HG03354 (cell line): ENCODE results near the gene CHD8.

ENCODE experiments used
- ATAC-seq: cut with Tn5 transposase; IDR thresholded peaks from one replicate; pipeline ENCODE4 v1.9.1; 2021; ENCODE audit warnings: mild to moderate bottlenecking; ENCODE audit not compliant: unreplicated experiment, poor library complexity, severe bottlenecking

CHD8 gene

DNA sequence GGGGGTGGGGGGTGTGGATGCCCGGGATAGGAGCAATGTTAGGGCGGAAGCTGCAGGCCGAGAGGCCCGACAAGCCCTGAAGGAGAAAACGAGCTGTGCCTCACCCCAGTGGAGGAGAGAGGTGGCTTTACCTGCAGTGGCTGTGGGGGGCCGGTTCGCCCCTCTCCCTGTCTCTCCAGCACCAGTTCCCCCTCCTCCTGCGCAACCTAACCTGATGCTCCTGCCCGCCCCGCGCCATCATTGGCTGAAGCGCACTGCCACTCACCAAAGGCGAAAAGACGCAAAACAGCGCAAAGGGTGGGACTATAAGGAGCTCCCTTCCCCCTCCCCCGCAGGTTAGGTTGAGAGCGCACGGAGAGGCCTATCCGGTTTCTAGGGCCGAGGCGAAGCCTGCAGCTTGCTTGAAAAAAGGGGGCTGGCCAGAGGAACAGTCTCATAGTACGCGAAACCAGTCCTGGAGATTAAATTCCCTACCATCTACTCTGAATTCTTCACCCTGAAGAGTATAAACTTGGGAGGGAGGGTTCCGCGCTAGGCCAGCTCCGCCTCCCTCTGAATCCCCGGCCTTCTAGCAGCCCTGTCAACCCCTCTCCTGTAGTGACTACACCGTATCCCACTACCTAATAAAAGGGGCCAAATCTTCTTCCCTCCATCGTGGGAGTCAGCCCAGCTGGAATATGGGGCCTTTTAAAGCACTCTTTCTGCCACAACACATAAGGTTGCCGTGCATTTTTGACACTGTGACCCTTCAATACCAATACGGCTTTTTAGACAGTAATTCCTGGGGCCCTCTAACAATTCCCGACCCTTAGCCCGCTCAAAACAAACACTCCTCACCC lies 18.6 kb downstream of the CHD8 start:
- peak; percentile 98 for ATAC-seq

GRCh38 chr14:21436567-21437062 lies 19.3 kb downstream of the CHD8 start:
- ATAC-seq = no peak

- no peak for ATAC-seq
Observed at GRCh38 chr14:21431126-21431525, 24.8 kb downstream of the CHD8 start.

GRCh38 chr14:21428930-21429329 lies 27.0 kb downstream of the CHD8 start:
- ATAC-seq = no peak

DNA sequence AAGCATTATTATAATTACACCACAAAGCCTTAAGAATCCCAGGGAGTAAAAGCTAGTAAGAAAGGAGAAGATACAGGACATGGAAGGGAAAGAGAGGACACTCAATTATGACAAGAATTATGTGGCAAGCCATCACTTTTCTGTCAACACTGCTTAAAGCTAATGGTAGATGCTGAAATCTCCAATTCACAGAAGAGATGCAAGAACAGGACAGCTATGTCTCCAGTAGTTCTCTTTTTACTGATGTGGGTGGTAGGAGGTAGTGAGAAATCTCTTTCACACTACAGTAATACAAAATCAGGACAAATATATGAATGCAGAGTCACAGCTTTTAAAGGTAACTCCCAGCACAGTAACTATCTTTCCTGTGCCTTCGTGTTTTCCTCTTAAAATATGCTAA lies 29.2 kb downstream of the CHD8 start:
- no peak for ATAC-seq

DNA sequence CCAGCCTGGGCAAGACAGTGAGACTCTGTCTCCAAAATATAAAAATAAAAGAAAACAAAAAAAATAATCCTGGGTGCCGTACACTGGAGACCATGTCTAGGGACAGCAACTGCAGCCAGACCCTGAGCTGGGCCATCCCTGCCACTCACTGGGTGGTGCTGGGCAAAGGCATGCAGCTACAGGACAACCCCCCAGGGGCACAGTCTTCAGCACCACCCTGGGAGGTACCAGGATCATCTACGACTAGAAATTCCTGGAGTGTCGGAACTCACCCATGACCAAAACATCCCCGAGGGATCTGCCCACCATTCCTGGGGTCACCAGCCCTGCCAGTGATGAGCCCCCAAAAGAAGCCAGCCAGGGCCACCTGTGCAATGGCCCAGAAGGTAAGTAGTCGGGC lies 36.4 kb downstream of the CHD8 start:
- no peak for ATAC-seq

- ATAC-seq = no peak
Observed at GRCh38 chr14:21415329-21415728, 40.6 kb downstream of the CHD8 start.

DNA sequence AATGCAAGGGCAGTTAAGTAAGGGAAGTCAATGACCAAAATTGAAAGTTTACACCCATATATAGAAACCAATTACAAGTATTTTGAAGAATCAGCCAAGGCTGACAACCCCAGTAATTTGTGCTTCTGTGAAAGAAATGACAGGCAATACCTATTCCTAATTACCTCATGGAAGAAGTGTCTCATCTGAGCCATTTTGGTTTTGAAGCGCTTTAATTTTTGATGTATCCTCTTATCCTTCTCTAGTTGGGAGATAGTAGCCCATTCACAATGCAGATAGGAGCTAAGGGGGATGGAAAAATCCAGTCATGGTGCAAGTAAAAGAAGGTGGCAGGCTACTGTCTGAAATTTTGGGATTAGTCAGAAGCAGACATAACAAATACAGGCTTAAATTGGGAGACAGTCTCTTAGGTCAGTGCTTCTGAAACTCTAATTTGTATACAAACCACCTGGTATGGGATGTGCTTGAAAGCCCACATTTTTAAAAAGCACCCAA lies 41.7 kb downstream of the CHD8 start:
- no peak for ATAC-seq

- ATAC-seq = no peak
Observed at GRCh38 chr14:21408147-21408546, 47.8 kb downstream of the CHD8 start.

- ATAC-seq = no peak
Observed at GRCh38 chr14:21406213-21406612, 49.7 kb downstream of the CHD8 start.

DNA sequence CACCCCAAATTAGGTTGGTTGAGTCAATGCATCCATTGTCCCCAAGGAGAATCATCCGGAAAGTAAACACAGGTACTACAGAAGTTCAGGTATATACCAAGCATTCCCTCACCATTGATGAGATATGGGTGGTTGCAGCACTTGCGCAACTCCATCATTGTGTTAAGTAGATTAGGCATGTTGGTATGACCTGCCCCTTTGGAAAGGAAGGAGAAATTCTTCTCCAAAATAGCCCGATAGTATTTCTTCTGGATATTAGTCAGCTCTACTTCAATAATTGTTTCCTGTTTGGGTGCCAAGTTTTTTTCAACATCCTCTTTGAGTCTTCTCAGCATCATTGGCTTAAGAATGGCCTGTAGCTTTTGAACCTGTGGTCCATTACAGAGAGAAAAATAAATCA lies 50.8 kb downstream of the CHD8 start:
- no peak for ATAC-seq

DNA sequence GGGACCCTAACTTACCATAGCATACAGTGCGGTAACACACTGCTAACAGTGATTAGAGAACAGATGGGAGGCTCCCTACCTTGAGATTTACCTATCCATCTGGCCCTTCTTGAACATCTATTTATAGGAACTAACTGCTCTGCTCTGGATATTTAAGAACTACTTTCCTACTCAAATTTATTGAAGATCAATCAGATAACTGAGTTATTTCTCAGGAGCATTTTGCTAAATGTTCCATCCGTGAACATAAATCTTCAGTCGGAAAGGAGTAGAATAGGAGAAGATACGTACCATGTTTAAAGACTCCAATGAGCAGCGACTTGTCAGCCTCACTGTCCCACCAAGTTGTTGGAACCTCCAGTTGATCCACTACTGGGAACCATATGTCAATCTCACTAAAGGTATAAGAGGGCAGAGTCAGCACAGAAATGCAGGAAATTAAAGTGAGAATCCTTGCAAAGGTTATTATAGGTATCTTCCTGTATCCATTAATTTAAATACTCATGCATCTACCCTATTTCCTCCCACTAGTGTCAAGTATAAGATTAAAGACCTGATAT lies 56.5 kb downstream of the CHD8 start:
- no peak for ATAC-seq

GRCh38 chr14:21398901-21399300 lies 57.0 kb downstream of the CHD8 start:
- no peak for ATAC-seq

DNA sequence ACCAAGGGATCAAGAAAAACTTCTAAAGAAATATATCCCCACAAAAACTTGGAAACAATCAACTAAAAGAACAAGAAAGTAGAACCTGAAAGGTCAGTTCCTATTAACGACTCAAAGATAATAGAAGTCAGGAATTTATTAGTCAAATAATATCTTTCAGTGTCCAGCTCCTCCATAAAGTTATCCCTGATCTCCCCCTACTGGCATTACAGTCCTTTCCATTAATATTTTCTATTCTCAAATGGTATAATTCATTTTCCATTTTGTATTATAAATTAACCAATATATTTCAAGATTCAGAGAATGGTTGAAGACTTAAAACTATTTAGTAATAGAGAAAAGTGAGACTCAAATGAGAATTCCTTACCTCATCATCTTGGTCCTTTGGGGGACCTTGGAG lies 60.5 kb downstream of the CHD8 start:
- no peak for ATAC-seq

- ATAC-seq = no peak
Observed at GRCh38 chr14:21385188-21385904, 70.6 kb downstream of the CHD8 start.

DNA sequence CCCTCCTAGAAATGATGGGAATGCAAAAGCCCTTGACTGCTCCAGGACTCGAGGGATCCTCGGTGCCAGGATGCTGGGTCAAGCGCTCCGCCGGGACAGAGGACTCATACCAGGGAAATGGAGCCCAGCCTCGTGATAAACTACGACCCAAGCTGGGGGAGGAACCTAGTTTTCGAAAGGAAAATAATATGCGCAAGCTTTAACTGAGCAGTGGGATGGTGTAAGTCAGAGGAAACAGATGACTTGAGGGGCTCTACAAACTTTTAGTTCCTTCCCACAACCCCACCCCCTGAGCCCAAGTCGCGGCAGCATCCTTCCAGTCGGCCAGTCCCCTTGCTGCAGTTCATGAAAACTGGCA lies 71.5 kb downstream of the CHD8 start:
- ATAC-seq = peak; percentile 30

DNA sequence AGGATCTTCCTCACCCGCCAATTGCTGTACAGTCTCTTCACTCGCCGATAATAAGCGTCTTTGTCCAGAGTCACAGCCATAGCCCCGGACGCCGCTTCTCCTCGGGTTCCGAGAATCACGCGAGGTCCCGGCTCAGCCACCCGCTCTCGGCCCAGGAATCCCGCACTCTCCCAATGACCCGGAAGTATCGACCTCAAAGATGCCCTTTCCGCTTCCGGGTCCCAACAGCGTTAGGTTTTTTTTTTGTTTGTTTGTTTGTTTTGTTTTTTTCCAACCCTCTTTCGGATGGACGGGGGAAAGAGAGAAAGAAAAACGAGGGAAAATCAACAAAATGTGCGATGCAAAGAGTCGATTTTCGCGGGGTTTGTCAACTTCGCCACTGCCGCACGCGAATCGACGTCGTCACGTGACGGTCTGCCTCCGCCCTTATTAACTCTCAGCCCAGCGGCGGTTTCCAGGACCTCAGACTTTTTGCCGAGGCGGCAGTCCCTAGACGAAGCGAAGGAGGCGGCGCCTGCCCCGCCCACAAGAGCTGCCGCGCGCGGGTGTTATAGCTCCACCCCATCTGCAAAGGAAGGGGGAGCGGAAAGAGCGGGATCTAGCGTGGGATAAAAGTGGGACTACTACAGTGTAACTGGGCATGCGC lies 72.0 kb downstream of the CHD8 start, which contains the start of gene SUPT16H:
TSS of gene SUPT16H (minus strand) at position 172 of the 646 bp plus-strand sequence. CDS start at position 80, 92 bp downstream.
- peak; percentile 91 for ATAC-seq

DNA sequence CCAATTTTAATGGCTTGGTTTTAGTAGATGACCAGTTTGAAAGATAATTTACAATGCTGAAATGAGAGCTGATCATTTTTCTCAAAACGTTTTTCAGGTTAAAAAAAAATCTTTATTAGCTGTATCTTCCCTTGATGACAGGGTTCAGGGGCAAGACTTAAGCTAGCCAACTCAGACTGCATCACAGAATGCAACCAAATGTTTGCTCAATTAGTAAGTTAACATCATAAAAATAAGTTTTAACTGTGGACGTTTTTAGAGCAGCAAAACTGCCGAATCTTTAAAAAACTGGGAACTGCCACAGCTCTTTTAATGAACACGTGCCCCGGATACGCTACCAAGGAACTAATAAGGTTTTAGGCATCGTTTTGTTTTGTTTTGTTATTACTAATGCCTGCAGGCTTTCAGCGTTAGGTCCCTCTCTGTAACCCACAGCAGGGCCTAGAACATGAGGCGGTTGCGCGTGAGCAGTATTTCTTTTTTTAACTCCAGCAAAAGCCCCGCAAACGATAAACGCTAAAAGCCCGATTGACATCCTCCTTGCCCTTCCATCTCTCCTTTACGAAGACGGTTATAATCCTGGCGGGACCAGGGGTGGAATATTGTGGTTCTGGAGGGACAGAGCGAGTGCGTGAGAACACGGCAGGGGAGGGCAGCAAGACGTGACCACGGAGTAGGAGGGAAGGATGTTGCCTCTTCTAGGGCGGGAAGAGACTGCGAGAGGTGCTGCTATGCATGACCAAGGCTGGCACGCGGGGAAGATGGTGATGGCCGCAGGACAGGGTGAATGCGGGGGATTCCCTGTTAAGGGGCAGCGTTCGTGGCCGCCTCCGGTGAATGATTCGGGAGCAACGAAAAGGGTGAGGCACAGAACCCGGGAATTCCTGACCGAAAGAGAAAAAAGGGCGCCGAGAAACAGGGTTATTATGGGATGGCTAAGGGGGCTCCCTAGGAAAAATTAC lies 72.8 kb downstream of the CHD8 start:
- peak; percentile 41 for ATAC-seq

DNA sequence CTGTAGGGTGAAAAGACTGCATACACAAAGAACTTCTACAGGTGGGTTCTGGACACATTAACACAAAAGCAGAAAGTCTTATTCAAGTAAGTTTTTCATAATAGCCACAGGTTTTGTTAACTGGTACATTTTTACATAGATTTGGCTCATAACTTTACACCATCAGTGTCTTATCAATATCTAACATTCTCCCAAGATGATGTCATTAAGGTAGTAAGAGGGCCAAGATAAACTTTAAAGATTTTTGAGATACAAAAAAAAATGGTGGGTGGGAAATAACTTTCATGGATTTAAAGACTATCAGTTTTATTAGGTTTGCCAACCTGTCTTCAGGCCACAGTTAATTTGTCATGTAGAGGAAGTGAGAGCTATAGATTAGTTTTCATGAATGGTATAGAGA lies 73.8 kb downstream of the CHD8 start:
- ATAC-seq = no peak
